Uterus (tissue), 2 donors: ENCODE measurements around the gene STK11IP.

Experiments
- CTCF ChIP-seq, 4 experiments: fragments of 200-600 bp in 2 of 4; fragments of 450-650 bp in 2 of 4; sonication (generic) in 2 of 4; IDR thresholded peaks; one replicate each; pipeline ENCODE4 v1.5.1; 2016 to 2019; ENCODE audit warnings: antibody characterized with exemption in 4 of 4, mild to moderate bottlenecking in 2 of 4, moderate library complexity in 1 of 4
- POLR2A ChIP-seq, 2 donors: fragments of 450-650 bp; IDR thresholded peaks; one replicate each; pipeline ENCODE4 v1.6.1; 2016; ENCODE audit warnings: antibody characterized with exemption in 2 of 2, mild to moderate bottlenecking in 1 of 2, moderate library complexity in 1 of 2

GRCh38 chr2:219553168-219553417, 44.6 kb upstream of the STK11IP start:
- TF ChIP-seq POLR2A (IDR thresholded peaks at IDR 0.05), result no peak
- no peak for TF ChIP-seq CTCF (IDR thresholded peaks at IDR 0.05)
